Measurements from ENCODE around the gene QSOX2. TPM values are rescaled to one million over a fixed set of nuclear protein-coding genes. Genes with fewer than 3 reads are reported as not detected.

Gene QSOX2
- total RNA-seq, 1 experiment from 2014 or later = 11.3 TPM

DNA sequence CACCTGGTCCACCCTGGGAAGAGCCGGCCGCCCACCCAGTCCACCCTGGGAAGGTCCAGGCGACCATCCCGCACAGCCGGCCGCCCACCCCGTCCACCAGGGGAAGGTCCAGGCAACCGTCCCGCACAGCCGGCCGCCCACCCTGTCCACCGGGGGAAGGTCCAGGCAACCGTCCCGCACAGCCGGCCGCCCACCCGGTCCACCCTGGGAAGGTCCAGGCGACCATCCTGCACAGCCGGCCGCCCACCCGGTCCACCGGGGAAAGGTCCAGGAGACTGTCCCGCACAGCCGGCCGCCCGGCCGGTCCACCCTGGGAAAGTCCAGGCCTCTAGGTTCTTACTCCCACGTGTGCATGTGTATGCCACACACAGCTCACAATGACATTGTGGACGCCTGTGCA, 6.7 kb upstream of the QSOX2 start:
- H3K36me3 ChIP-seq (ENCODE audit: insufficient read depth, low read length) = no peaks in the 10 kb centered on the region
- H3K9me3 ChIP-seq (ENCODE audit: low read length) = no peaks in the 10 kb centered on the region
- no peak overlapping the region for H3K4me3 ChIP-seq (ENCODE audit: low read length)
- peaks cover 5% of the 10 kb centered on the region for H3K4me1 ChIP-seq (ENCODE audit: low read length)
- H3K79me2 ChIP-seq (ENCODE audit: low read length) = no peaks in the 10 kb centered on the region
- no peak overlapping the region for H3K9ac ChIP-seq (ENCODE audit: low read length)
- no peaks in the 10 kb centered on the region for H3K27me3 ChIP-seq (ENCODE audit: low read length)
- no peaks in the 10 kb centered on the region for H4K20me1 ChIP-seq (ENCODE audit: insufficient read depth, low read depth, low read length)
- no peak overlapping the region for H3K27ac ChIP-seq (ENCODE audit: low read length)
- DNase-seq = no peak
- H3K4me2 ChIP-seq (ENCODE audit: low read depth, low read length, poor library complexity, severe bottlenecking) = no peak overlapping the region
- H3K9me2 ChIP-seq (replicated peaks; ENCODE audit: insufficient read depth, low read length) = no peaks in the 10 kb centered on the region
- H2AFZ ChIP-seq (ENCODE audit: low read length) = no peak overlapping the region

DNA sequence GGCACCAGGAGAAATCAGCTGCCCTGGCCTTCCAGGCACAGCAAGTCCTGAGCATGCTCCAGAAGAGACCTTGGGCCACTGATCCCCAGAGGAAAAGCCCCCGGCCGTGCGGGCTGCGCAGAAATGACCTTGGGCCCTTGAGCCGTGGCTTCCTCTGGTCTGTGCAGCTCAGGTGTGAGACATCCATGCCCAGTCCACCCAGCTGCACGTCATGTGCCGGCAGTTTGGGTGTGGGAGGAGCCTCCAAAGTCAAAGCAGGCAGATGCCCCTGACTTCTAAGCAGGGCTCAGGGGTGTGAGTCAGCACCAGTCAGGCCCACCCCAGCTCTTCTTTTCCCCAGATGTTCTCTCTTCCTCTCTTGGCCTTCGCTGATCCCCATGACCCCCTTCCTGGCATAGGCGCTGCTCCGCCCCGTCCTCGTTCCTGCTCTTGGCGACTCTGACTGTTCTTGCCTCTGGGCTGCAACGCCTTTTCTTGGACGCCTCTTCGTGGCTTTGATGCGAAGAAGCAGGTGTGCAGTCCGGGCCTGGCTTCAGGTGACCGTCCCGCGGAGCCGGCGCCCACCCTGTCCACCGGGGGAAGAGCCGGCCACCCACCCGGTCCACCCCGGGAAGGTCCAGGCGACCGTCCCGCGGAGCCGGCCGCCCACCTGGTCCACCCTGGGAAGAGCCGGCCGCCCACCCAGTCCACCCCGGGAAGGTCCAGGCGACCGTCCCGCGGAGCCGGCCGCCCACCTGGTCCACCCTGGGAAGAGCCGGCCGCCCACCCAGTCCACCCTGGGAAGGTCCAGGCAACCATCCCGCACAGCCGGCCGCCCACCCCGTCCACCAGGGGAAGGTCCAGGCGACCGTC, 5.9 kb upstream of the QSOX2 start:
- DNase-seq = peak; percentile 55
- no peak overlapping the region for H3K4me2 ChIP-seq (ENCODE audit: low read depth, low read length, poor library complexity, severe bottlenecking)
- H3K27ac ChIP-seq (ENCODE audit: low read length) = no peak overlapping the region
- no peaks in the 10 kb centered on the region for H3K36me3 ChIP-seq (ENCODE audit: insufficient read depth, low read length)
- H4K20me1 ChIP-seq (ENCODE audit: insufficient read depth, low read depth, low read length) = no peaks in the 10 kb centered on the region
- H3K9me2 ChIP-seq (replicated peaks; ENCODE audit: insufficient read depth, low read length) = no peaks in the 10 kb centered on the region
- no peaks in the 10 kb centered on the region for H3K79me2 ChIP-seq (ENCODE audit: low read length)
- H3K4me1 ChIP-seq (ENCODE audit: low read length) = peaks cover 5% of the 10 kb centered on the region
- H2AFZ ChIP-seq (ENCODE audit: low read length) = no peak overlapping the region
- no peaks in the 10 kb centered on the region for H3K9me3 ChIP-seq (ENCODE audit: low read length)
- H3K27me3 ChIP-seq (ENCODE audit: low read length) = no peaks in the 10 kb centered on the region
- no peak overlapping the region for H3K4me3 ChIP-seq (ENCODE audit: low read length)
- H3K9ac ChIP-seq (ENCODE audit: low read length) = no peak overlapping the region

DNA sequence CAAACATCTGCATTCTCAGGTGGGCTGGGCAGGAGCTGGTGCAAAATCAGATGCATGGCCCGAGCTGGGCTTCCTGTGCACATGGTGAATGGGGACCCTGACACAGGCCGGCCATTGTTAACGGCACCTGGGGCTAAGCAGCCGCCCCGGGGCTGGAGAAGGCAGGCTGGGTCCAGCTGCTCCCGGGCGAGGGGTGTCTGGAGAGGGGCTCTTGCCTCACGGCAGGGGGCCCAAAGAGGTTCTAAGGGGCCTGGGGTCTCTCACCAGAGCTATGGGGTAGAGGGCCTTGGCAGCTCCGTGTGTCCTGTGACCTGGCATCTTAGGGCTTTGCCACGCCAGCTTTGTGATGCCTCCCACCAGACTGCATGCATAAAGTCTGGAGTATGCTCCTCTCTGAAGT, 5.1 kb upstream of the QSOX2 start:
- Histone ChIP-seq H3K9me3 (ENCODE audit: low read length) (no peaks in the 10 kb centered on the region), H3K79me2 (ENCODE audit: low read length) (no peaks in the 10 kb centered on the region), H3K4me2 (ENCODE audit: low read depth, low read length, poor library complexity, severe bottlenecking) (no peak overlapping the region), H3K9me2 (replicated peaks; ENCODE audit: insufficient read depth, low read length) (no peaks in the 10 kb centered on the region), H3K9ac (ENCODE audit: low read length) (no peak overlapping the region), H3K27me3 (ENCODE audit: low read length) (no peaks in the 10 kb centered on the region), H3K4me3 (ENCODE audit: low read length) (no peak overlapping the region), H3K4me1 (ENCODE audit: low read length) (peaks cover 11% of the 10 kb centered on the region), H3K36me3 (ENCODE audit: insufficient read depth, low read length) (no peaks in the 10 kb centered on the region), H4K20me1 (ENCODE audit: insufficient read depth, low read depth, low read length) (no peaks in the 10 kb centered on the region), H2AFZ (ENCODE audit: low read length) (no peak overlapping the region), H3K27ac (ENCODE audit: low read length) (no peak overlapping the region)
- DNase-seq = peak; percentile 42

DNA sequence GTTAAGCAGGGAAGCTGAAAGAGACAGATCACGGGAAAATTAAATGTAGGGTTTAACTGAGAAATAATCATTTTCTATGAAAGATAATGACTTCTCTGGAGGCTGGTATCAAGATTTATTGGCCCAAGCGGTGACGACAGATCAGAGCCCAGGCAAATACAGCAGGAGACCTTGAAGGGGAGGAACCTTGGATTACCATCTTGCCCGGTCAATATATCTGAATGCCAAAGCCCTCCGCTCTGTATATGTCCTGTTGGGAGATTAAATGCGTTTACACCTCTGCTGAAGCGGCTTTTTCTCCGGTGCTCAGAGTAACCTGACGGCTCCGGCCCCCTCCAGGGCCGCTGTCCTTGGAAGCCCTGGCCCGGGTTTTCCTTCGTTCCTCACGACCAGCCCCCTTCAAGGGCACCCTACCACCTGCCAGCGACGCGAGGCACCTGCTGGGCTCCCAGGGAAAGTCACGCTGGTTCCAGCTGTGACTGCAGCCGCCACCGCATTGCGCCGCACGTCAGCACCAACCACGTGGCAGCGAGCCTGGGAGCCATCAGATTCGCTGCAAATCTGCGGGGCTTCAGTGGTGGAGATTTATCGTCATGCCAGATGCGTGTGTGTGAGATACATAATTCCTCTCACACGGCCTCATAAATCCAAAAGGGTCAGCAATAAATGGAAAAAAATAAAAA, 4.4 kb upstream of the QSOX2 start:
- H3K9ac ChIP-seq (ENCODE audit: low read length) = no peak overlapping the region
- no peak overlapping the region for H2AFZ ChIP-seq (ENCODE audit: low read length)
- no peaks in the 10 kb centered on the region for H3K79me2 ChIP-seq (ENCODE audit: low read length)
- no peak for DNase-seq
- no peaks in the 10 kb centered on the region for H3K36me3 ChIP-seq (ENCODE audit: insufficient read depth, low read length)
- no peaks in the 10 kb centered on the region for H3K27me3 ChIP-seq (ENCODE audit: low read length)
- no peaks in the 10 kb centered on the region for H3K9me3 ChIP-seq (ENCODE audit: low read length)
- peaks cover 11% of the 10 kb centered on the region for H3K4me1 ChIP-seq (ENCODE audit: low read length)
- H4K20me1 ChIP-seq (ENCODE audit: insufficient read depth, low read depth, low read length) = peaks cover under 1% of the 10 kb centered on the region; the same call in 1 of the 2 replicates
- no peak overlapping the region for H3K4me3 ChIP-seq (ENCODE audit: low read length)
- no peak overlapping the region for H3K4me2 ChIP-seq (ENCODE audit: low read depth, low read length, poor library complexity, severe bottlenecking)
- H3K9me2 ChIP-seq (replicated peaks; ENCODE audit: insufficient read depth, low read length) = no peaks in the 10 kb centered on the region
- no peak overlapping the region for H3K27ac ChIP-seq (ENCODE audit: low read length)

DNA sequence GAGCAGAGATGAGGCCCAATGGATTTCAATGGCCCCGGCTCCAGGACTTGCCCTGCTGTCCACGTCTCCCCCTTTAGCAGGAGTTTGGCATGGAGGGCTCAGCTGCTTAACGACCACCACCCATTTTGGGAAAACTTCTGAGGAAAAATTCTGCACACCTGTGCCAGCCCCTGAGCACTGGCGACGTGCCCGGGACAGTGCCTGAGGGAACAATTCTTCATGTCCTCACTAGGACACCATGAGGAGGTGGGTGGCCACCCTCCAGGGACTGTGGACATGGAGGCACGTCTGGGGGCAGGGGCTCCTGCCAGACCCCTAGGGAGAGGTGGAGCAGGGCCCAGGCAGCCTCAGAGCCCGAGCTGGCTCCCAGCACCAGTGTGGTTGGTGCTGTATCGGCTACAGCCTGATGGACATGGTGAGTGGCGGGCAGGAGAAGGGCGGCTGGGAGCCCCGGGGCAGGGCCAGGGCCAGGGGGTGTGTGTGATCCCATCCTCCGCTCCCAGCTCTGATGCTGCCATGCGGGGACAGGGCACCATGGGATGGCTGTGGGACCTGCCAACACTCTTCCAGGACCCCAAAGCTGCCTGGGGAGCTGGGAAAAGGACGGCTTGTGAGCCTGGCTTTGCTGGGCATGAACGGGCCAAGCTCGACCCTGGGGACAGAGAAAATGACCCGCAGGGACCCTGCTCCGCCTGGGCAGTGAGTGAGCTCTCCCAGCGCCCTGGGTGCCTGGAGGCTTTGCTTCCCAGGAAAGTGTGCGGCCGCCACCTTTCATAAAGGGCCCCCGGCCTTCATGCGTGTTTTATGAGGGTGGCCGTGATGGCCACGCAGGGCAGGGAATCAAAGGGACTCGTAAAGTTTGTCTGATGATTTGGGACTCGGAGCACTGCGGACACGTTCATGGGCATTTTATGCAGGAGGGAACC, 3.6 kb upstream of the QSOX2 start:
- no peak for DNase-seq
- no peaks in the 10 kb centered on the region for H3K36me3 ChIP-seq (ENCODE audit: insufficient read depth, low read length)
- peaks cover 9% of the 10 kb centered on the region; the same call in 1 of the 2 replicates for H4K20me1 ChIP-seq (ENCODE audit: insufficient read depth, low read depth, low read length)
- H2AFZ ChIP-seq (ENCODE audit: low read length) = no peak overlapping the region
- H3K27ac ChIP-seq (ENCODE audit: low read length) = no peak overlapping the region
- H3K4me2 ChIP-seq (ENCODE audit: low read depth, low read length, poor library complexity, severe bottlenecking) = no peak overlapping the region
- no peak overlapping the region for H3K4me3 ChIP-seq (ENCODE audit: low read length)
- H3K4me1 ChIP-seq (ENCODE audit: low read length) = peaks cover 19% of the 10 kb centered on the region
- H3K9me2 ChIP-seq (replicated peaks; ENCODE audit: insufficient read depth, low read length) = no peaks in the 10 kb centered on the region
- H3K9me3 ChIP-seq (ENCODE audit: low read length) = no peaks in the 10 kb centered on the region
- H3K27me3 ChIP-seq (ENCODE audit: low read length) = no peaks in the 10 kb centered on the region
- no peak overlapping the region for H3K9ac ChIP-seq (ENCODE audit: low read length)
- 0 out of 2 replicates have a peak, but pooled peaks cover under 1% of the 10 kb centered on the region for H3K79me2 ChIP-seq (ENCODE audit: low read length)

DNA sequence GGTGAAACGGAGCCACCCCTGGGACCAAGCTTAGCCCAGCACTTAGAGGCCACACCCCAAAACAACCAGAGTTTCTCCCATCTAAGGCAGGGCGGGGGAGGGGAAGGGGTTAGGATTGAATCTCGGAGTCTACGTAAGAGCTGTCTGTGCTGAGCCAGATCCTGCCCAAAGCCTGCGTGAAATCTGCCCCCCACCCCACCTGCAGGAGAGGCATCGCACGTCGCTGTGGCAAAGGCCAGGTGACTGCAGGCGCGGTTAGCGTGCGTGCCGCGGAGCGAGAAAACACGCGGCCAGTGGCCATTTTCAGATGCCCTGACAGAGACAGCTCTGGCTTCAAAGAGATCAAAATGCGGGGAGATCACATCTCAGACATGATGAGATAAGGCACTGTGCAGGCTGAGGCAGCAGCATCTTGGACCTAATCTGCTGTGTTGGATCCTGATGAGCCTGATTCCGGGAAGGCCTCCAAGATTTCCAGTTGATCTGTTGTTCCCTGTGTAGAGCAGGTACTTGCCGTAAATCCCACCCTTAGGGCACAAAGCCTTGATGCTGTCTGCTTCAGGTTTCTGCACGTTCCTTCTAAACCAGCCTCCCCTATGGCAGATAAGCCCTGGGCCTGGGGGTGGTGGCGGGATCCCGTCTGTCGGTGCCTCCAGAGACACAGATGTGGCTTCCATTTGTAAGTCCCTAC, 2.5 kb upstream of the QSOX2 start:
- Histone ChIP-seq H3K27me3 (ENCODE audit: low read length) (no peaks in the 10 kb centered on the region), H3K9ac (ENCODE audit: low read length) (no peak overlapping the region), H2AFZ (ENCODE audit: low read length) (no peak overlapping the region), H3K4me2 (ENCODE audit: low read depth, low read length, poor library complexity, severe bottlenecking) (no peak overlapping the region), H3K36me3 (ENCODE audit: insufficient read depth, low read length) (no peaks in the 10 kb centered on the region), H3K4me1 (ENCODE audit: low read length) (peaks cover 31% of the 10 kb centered on the region), H3K27ac (ENCODE audit: low read length) (no peak overlapping the region), H3K4me3 (ENCODE audit: low read length) (no peak overlapping the region), H3K9me3 (ENCODE audit: low read length) (no peaks in the 10 kb centered on the region), H3K79me2 (ENCODE audit: low read length) (0 out of 2 replicates have a peak, but pooled peaks cover 5% of the 10 kb centered on the region), H4K20me1 (ENCODE audit: insufficient read depth, low read depth, low read length) (peaks cover 20% of the 10 kb centered on the region), H3K9me2 (replicated peaks; ENCODE audit: insufficient read depth, low read length) (no peaks in the 10 kb centered on the region)
- no peak for DNase-seq

DNA sequence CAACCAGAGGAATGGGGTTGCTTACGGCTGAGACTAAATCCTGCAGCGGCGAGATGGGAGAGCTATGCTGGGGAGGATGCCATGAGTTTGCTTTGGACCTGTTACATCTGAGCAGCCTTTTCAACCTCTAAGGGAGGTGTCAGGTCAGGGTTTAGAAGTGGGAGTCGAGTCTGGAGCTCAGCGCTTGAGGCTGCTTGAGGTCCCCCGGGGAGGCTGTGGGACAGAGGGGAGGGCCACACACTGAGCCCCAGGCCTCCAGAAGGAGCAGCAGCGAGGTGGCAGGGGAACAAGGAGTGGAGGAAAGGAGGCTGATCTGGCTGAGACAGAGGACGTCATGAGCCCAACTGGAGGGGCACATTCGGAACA, 1.9 kb upstream of the QSOX2 start:
- Histone ChIP-seq H3K27me3 (ENCODE audit: low read length) (no peaks in the 10 kb centered on the region), H3K36me3 (ENCODE audit: insufficient read depth, low read length) (no peaks in the 10 kb centered on the region), H3K4me2 (ENCODE audit: low read depth, low read length, poor library complexity, severe bottlenecking) (no peak overlapping the region), H3K79me2 (ENCODE audit: low read length) (peaks cover 6% of the 10 kb centered on the region; the same call in 1 of the 2 replicates), H3K9me3 (ENCODE audit: low read length) (no peaks in the 10 kb centered on the region), H3K27ac (ENCODE audit: low read length) (no peak overlapping the region), H3K4me1 (ENCODE audit: low read length) (peaks cover 36% of the 10 kb centered on the region), H3K4me3 (ENCODE audit: low read length) (no peak overlapping the region), H4K20me1 (ENCODE audit: insufficient read depth, low read depth, low read length) (peaks cover 24% of the 10 kb centered on the region), H3K9ac (ENCODE audit: low read length) (no peak overlapping the region), H2AFZ (ENCODE audit: low read length) (no peak overlapping the region), H3K9me2 (replicated peaks; ENCODE audit: insufficient read depth, low read length) (no peaks in the 10 kb centered on the region)
- peak; percentile 41 for DNase-seq
